IMR-90 (cell line): Measurements from ENCODE around the gene APAF1. TPM values are rescaled to one million over a fixed set of nuclear protein-coding genes. Genes with fewer than 3 reads are reported as not detected.
A peak's percentile ranks its signal among the peaks of the same experiment; 100 is the strongest.

Source experiments
- ATAC-seq: fragments of 200-7000 bp; cut with Tn5 transposase; 2 replicates; pipeline ENCODE4 v1.9.1; 2020; ENCODE audit warnings: low read depth, mild to moderate bottlenecking, moderate library complexity
- BruUV-seq: library from RNA; stranded (reverse); fragments of 400-500 nt; replicated peaks from 2 replicates; lab custom pipeline; 2021; lab: Mats Ljungman, UMichigan
- CTCF ChIA-PET: fragments of 300-600 bp; formaldehyde crosslinking; extraction: SDS; loops from one replicate; lab custom pipeline; 2021; ENCODE audit warnings: antibody characterized with exemption; lab: Yijun Ruan, JAX
- POLR2A ChIA-PET: fragments of 300-600 bp; sonication (Branson Sonifier 250); formaldehyde crosslinking; loops from one replicate; lab custom pipeline; 2022; ENCODE audit warnings: antibody characterized with exemption; ENCODE audit not compliant: unreplicated experiment; lab: Charles Lee
- DNase-seq: peaks from one replicate; pipeline ENCODE4 v3.0.0; 2013
- H2AFZ ChIP-seq: replicated peaks from 2 replicates; pipeline ENCODE3; 2013; ENCODE audit warnings: low read length, mild to moderate bottlenecking; ENCODE audit not compliant: poor library complexity
- H2AK5ac ChIP-seq: 2 replicates; pipeline ENCODE4 v1.6.1; 2013; ENCODE audit warnings: low read depth, low read length, inconsistent platforms
- H2AK9ac ChIP-seq: replicated peaks from 2 replicates; pipeline ENCODE3; 2013; ENCODE audit warnings: mild to moderate bottlenecking, low read depth, low read length, moderate library complexity; ENCODE audit not compliant: poor library complexity
- H2BK120ac ChIP-seq: 2 replicates; pipeline ENCODE4 v1.6.1; 2013; ENCODE audit warnings: low read depth, low read length, inconsistent platforms
- H2BK15ac ChIP-seq: 3 replicates; pipeline ENCODE4 v1.6.1; 2013; ENCODE audit warnings: low read depth, low read length, inconsistent platforms
- H2BK20ac ChIP-seq: 2 replicates; pipeline ENCODE4 v1.6.1; 2013; ENCODE audit warnings: low read depth, mild to moderate bottlenecking, inconsistent platforms, low read length, moderate library complexity
- H2BK5ac ChIP-seq: 2 replicates; pipeline ENCODE4 v1.6.1; 2013; ENCODE audit warnings: mild to moderate bottlenecking, low read depth, low read length, inconsistent platforms; ENCODE audit not compliant: poor library complexity, severe bottlenecking
- H3K14ac ChIP-seq: replicated peaks from 2 replicates; pipeline ENCODE4 v1.6.1; 2013; ENCODE audit warnings: low read depth, low read length, inconsistent platforms
- H3K18ac ChIP-seq: 2 replicates; pipeline ENCODE4 v1.6.1; 2013; ENCODE audit warnings: low read depth, low read length, control low read depth
- H3K23ac ChIP-seq: 2 replicates; pipeline ENCODE4 v1.6.1; 2013; ENCODE audit warnings: low read depth, low read length, inconsistent platforms
- H3K27ac ChIP-seq: 2 replicates; pipeline ENCODE4 v1.5.1; 2013; ENCODE audit warnings: mild to moderate bottlenecking, control low read depth, low read length; ENCODE audit not compliant: insufficient read depth
- H3K27me3 ChIP-seq: 2 replicates; pipeline ENCODE4 v1.6.1; 2013; ENCODE audit warnings: low read length; ENCODE audit not compliant: control insufficient read depth, insufficient read depth
- H3K36me3 ChIP-seq: 2 replicates; pipeline ENCODE4 v1.6.1; 2013; ENCODE audit warnings: low read length, mixed read lengths; ENCODE audit not compliant: control insufficient read depth, insufficient read depth
- H3K4ac ChIP-seq: 2 replicates; pipeline ENCODE4 v1.6.1; 2013; ENCODE audit warnings: low read depth, low read length, inconsistent platforms
- H3K4me1 ChIP-seq: 2 replicates; pipeline ENCODE4 v1.6.1; 2013; ENCODE audit warnings: low read length, mixed read lengths; ENCODE audit not compliant: control insufficient read depth, insufficient read depth
- H3K4me2 ChIP-seq: 2 replicates; pipeline ENCODE4 v1.6.1; 2013; ENCODE audit warnings: low read depth, mild to moderate bottlenecking, control low read depth, low read length, moderate library complexity
- H3K4me3 ChIP-seq: 2 replicates; pipeline ENCODE4 v1.5.1; 2013; ENCODE audit warnings: low read depth, mild to moderate bottlenecking, control low read depth, low read length, moderate library complexity; ENCODE audit not compliant: insufficient read depth
- H3K56ac ChIP-seq: 2 replicates; pipeline ENCODE4 v1.6.1; 2013; ENCODE audit warnings: low read length, inconsistent platforms; ENCODE audit not compliant: insufficient read depth; ENCODE audit errors: extremely low read depth
- H3K79me1 ChIP-seq, 2 experiments: 2 replicates each; pipeline ENCODE4 v1.6.1; 2013; ENCODE audit warnings: low read length in 2 of 2, inconsistent platforms in 1 of 2, low read depth in 1 of 2
- H3K9ac ChIP-seq: 2 replicates; pipeline ENCODE4 v1.6.1; 2013; ENCODE audit warnings: low read depth, low read length, control low read depth
- H3K9me1 ChIP-seq: 2 replicates; pipeline ENCODE4 v1.6.1; 2013; ENCODE audit warnings: low read length, inconsistent platforms; ENCODE audit not compliant: insufficient read depth
- H3K9me3 ChIP-seq: 2 replicates; pipeline ENCODE4 v1.6.1; 2013; ENCODE audit warnings: low read length; ENCODE audit not compliant: control insufficient read depth, insufficient read depth
- H4K20me1 ChIP-seq: 2 replicates; pipeline ENCODE4 v1.6.1; 2013; ENCODE audit warnings: low read length, inconsistent platforms; ENCODE audit not compliant: insufficient read depth
- H4K5ac ChIP-seq: 2 replicates; pipeline ENCODE4 v1.6.1; 2013; ENCODE audit warnings: mild to moderate bottlenecking, low read depth, low read length, control low read depth
- H4K8ac ChIP-seq, 2 experiments: 2 replicates each; pipeline ENCODE4 v1.6.1; 2013; ENCODE audit warnings: low read depth in 2 of 2, low read length in 2 of 2, control low read depth in 1 of 2, inconsistent platforms in 1 of 2
- H4K91ac ChIP-seq: 2 replicates; pipeline ENCODE4 v1.6.1; 2013; ENCODE audit warnings: low read depth, low read length, inconsistent platforms; ENCODE audit not compliant: insufficient read depth
- BHLHE40 ChIP-seq: fragments of 150-350 bp; IDR thresholded peaks from 2 replicates; pipeline ENCODE4 v1.6.1; 2016; ENCODE audit warnings: mild to moderate bottlenecking, low read depth, low read length
- CEBPB ChIP-seq: IDR thresholded peaks from 2 replicates; pipeline ENCODE4 v1.6.1; 2012; ENCODE audit warnings: low read depth, low read length, improper control_type of control experiment
- ELK1 ChIP-seq: fragments of 150-350 bp; IDR thresholded peaks from 2 replicates; pipeline ENCODE4 v1.6.1; 2016; ENCODE audit warnings: low read depth, mild to moderate bottlenecking, low read length, moderate library complexity, borderline replicate concordance
- FOS ChIP-seq: fragments of 150-350 bp; IDR thresholded peaks from 2 replicates; pipeline ENCODE4 v1.6.1; 2016; ENCODE audit warnings: low read depth, low read length
- MAFK ChIP-seq: IDR thresholded peaks from 2 replicates; pipeline ENCODE4 v1.6.1; 2012; ENCODE audit warnings: low read depth, low read length, improper control_type of control experiment
- MAZ ChIP-seq: IDR thresholded peaks from 2 replicates; pipeline ENCODE4 v1.6.1; 2012; ENCODE audit warnings: low read depth, mild to moderate bottlenecking, low read length, improper control_type of control experiment, moderate library complexity, borderline replicate concordance
- RAD21 ChIP-seq: IDR thresholded peaks from 2 replicates; pipeline ENCODE4 v1.6.1; 2012; ENCODE audit warnings: low read length, improper control_type of control experiment
- RCOR1 ChIP-seq: IDR thresholded peaks from 2 replicates; pipeline ENCODE4 v1.6.1; 2012; ENCODE audit warnings: mild to moderate bottlenecking, low read length, improper control_type of control experiment; ENCODE audit not compliant: insufficient replicate concordance
- RFX5 ChIP-seq: IDR thresholded peaks from 2 replicates; pipeline ENCODE4 v1.8.0; 2012; ENCODE audit warnings: low read depth, mild to moderate bottlenecking, low read length, moderate library complexity
- SMC3 ChIP-seq: fragments of 150-350 bp; IDR thresholded peaks from 2 replicates; pipeline ENCODE4 v1.6.1; 2016; ENCODE audit warnings: low read depth, mild to moderate bottlenecking, antibody characterized with exemption, low read length, moderate library complexity
- WGBS, 2 experiments: methylation state at CpG; one replicate each; pipeline versions ENCODE4 v1.1.5 to v1.1.7; 2013; ENCODE audit warnings: missing lambda C conversion rate in 2 of 2; ENCODE audit not compliant: insufficient read length in 1 of 2; ENCODE audit errors: extremely low coverage in 2 of 2; 5-methylcytosine and 5-hydroxymethylcytosine counted together
- dilution Hi-C: fragments of 300-500 bp; cut with HindIII; formaldehyde crosslinking; loops from one replicate; pipeline ENCODE4 v1.14.3; 2018; ENCODE audit warnings: low sequenced_read_pairs; ENCODE audit not compliant: unreplicated experiment
- in situ Hi-C: fragments of 300-500 bp; cut with MboI; formaldehyde crosslinking; loops from 3 replicates; pipeline ENCODE4 v1.14.3; 2019; ENCODE audit warnings: low sequenced_read_pairs, inconsistent platforms, mixed read lengths
- intact Hi-C: fragments of 100-400 bp; cut with micrococcal nuclease; formaldehyde crosslinking; loops from 2 replicates; pipeline ENCODE4 v1.10.0; 2022
- polyA plus RNA-seq, 3 experiments: library from polyadenylated mRNA; depleted of rRNA; stranded (reverse); fragments of >200 nt; gene quantifications; 2 replicates each; pipeline ENCODE4 v1.2.3, GENCODE V29; 2012; ENCODE audit warnings: low replicate concordance in 1 of 3
- total RNA-seq: library from RNA; depleted of rRNA; stranded (reverse); fragments of >200 nt; gene quantifications from 2 replicates; pipeline ENCODE4 v1.2.3, GENCODE V29; 2012
- TF ChIP-seq, protein P1 (sequence below): conservative IDR thresholded peaks from 2 replicates; pipeline ENCODE4 v1.5.1; 2012; ENCODE audit warnings: mild to moderate bottlenecking, low read depth, low read length, improper control_type of control experiment

The APAF1 gene
- total and polyA plus RNA-seq, 2 of the 4 experiments (the other 2 are of a cell fraction) = 10.9 to 32.8 TPM

DNA sequence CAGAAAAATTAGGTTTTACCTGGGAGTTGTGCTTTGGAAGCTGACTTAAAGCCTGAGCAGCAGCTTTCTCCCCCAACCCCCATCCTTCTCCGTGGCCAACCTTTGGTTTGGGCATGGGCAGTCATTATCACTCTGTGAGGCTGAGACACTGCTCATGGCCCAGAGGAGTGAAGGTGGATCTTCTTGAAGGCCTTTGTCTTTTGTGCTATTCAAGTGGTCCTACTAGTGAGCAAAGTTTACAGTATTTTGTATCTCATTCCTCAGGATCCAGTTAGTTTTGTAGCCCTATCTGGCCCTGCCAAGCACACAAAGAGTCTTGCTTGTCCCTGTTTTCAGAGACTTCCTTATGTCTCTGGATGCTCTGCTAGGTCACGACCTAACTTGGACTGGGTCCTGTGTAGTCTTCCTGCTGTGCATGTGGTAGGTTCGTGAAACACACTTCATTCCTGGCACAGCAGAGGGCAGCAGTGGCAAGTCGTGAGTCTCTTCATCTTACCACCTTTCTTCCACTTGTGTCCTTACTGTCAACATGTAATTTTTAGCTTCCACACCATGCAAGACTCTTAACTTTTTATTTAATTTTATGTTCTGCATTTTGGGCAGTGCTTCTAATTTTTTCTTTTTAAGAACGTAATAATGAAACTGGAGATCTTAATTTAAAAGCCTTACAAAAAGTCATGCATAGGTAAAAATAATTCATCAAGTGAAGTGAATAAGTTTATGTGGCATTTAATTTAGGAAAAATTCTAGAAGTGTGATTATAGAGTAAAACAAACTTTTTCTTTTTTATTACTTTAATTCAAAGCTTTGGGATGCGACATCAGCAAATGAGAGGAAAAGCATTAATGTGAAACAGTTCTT lies 53.7 kb downstream of the APAF1 start:
- in situ Hi-C loops = no loop called here

More for the DNA sequence above, 53.7 kb downstream of the APAF1 start:
- no peak overlapping the region for H2BK120ac ChIP-seq
- dilution Hi-C loops (no loop called here), intact Hi-C loops (loop anchor here (1.0 kb wide), 1 partner anchor 299 kb away; no protein-coding TSS in a partner anchor)
- H2AK9ac ChIP-seq = no peak overlapping the region
- H4K91ac ChIP-seq = no peak overlapping the region
- no peak overlapping the region for H3K18ac ChIP-seq
- H2BK20ac ChIP-seq = no peak overlapping the region
- no peak overlapping the region for H3K9ac ChIP-seq
- no peak overlapping the region for H3K4ac ChIP-seq
- BruUV-seq = no TSS peak
- H3K36me3 ChIP-seq = peaks cover 3% of the 10 kb centered on the region
- POLR2A ChIA-PET = no interaction called here
- H4K5ac ChIP-seq = no peak overlapping the region
- 33% methylated on average over 1 of the region's 6 CpGs; no CpG with 5 or more reads in 1 of the 2 experiments for WGBS, 2 experiments
- TF ChIP-seq RAD21 = peak; percentile 66
- TF ChIP-seq BHLHE40 = no peak
- peak; percentile 70; the same call in 1 of the 2 replicates for TF ChIP-seq SMC3
- no peak for TF ChIP-seq MAZ
- no peak for TF ChIP-seq ELK1
- TF ChIP-seq FOS = no peak
- no peak for TF ChIP-seq RCOR1
- TF ChIP-seq, protein P1, sequence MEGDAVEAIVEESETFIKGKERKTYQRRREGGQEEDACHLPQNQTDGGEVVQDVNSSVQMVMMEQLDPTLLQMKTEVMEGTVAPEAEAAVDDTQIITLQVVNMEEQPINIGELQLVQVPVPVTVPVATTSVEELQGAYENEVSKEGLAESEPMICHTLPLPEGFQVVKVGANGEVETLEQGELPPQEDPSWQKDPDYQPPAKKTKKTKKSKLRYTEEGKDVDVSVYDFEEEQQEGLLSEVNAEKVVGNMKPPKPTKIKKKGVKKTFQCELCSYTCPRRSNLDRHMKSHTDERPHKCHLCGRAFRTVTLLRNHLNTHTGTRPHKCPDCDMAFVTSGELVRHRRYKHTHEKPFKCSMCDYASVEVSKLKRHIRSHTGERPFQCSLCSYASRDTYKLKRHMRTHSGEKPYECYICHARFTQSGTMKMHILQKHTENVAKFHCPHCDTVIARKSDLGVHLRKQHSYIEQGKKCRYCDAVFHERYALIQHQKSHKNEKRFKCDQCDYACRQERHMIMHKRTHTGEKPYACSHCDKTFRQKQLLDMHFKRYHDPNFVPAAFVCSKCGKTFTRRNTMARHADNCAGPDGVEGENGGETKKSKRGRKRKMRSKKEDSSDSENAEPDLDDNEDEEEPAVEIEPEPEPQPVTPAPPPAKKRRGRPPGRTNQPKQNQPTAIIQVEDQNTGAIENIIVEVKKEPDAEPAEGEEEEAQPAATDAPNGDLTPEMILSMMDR = peak; percentile 55
- TF ChIP-seq CEBPB = no peak
- no peak for TF ChIP-seq RFX5
- TF ChIP-seq MAFK = no peak
- CTCF ChIA-PET = interaction anchor here (0.6 to 1.0 kb wide), 6 partner anchors 10 to 300 kb away, joined by 3 to 5 read pairs (median 3); no protein-coding TSS in a partner anchor
- no peak overlapping the region for H2BK15ac ChIP-seq
- no peak overlapping the region for H3K27ac ChIP-seq
- ATAC-seq (peak; percentile 91), DNase-seq (peak; percentile 59)
- no peak overlapping the region for H2BK5ac ChIP-seq
- H3K4me1 ChIP-seq = peaks cover 2% of the 10 kb centered on the region; the same call in 1 of the 2 replicates
- no peaks in the 10 kb centered on the region for H3K9me1 ChIP-seq
- H3K4me3 ChIP-seq = no peak overlapping the region
- no peaks in the 10 kb centered on the region for H3K9me3 ChIP-seq
- H4K20me1 ChIP-seq = no peaks in the 10 kb centered on the region
- H2AK5ac ChIP-seq = no peak overlapping the region
- H3K23ac ChIP-seq = no peak overlapping the region
- no peak overlapping the region for H2AFZ ChIP-seq
- peaks cover 7 to 18% of the 10 kb centered on the region in 2 experiments; a peak in 3 of 4 replicates for H3K79me1 ChIP-seq
- no peaks in the 10 kb centered on the region for H3K27me3 ChIP-seq
- H3K56ac ChIP-seq = no peak overlapping the region
- H3K4me2 ChIP-seq = no peak overlapping the region
- H3K14ac ChIP-seq = no peak overlapping the region
- H4K8ac ChIP-seq = no peak overlapping the region
